Esophagus squamous epithelium (tissue), 4 donors: Measurements from ENCODE around the gene RNGTT.

ENCODE experiments used
- POLR2A ChIP-seq, 4 donors: fragments of 450-650 bp; IDR thresholded peaks; one replicate each; pipeline ENCODE4 v1.6.1; 2017; ENCODE audit warnings: antibody characterized with exemption in 4 of 4, mild to moderate bottlenecking in 4 of 4, moderate library complexity in 3 of 4
- TF ChIP-seq, protein P1 (sequence below), 6 experiments: fragments of 450-650 bp in 4 of 6; fragments of 200-600 bp in 2 of 6; sonication (generic) in 2 of 6; IDR thresholded peaks; one replicate each; pipeline ENCODE4 v1.5.1; 2016 to 2019; ENCODE audit warnings: antibody characterized with exemption in 6 of 6, mild to moderate bottlenecking in 4 of 6, moderate library complexity in 4 of 6

DNA sequence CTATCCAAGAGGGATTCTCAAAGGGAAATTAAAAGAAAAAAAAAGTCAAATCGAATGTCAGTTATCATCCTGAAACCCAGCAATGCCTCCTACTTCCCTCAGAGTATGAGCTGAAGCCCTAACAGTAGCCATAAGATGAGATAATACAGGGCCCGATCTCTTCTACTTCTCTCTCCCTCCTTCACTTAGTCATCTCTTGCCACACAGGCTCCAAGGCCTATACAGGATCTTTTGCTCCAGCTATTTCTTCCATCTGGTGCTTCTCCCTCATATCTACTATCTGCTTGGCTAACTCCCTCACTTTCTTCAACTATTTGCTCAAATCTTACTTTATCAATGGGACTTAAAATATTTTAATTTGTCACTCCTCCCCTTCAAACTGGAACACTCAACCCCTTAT, 215.3 kb downstream of the RNGTT start:
- TF ChIP-seq, protein P1, sequence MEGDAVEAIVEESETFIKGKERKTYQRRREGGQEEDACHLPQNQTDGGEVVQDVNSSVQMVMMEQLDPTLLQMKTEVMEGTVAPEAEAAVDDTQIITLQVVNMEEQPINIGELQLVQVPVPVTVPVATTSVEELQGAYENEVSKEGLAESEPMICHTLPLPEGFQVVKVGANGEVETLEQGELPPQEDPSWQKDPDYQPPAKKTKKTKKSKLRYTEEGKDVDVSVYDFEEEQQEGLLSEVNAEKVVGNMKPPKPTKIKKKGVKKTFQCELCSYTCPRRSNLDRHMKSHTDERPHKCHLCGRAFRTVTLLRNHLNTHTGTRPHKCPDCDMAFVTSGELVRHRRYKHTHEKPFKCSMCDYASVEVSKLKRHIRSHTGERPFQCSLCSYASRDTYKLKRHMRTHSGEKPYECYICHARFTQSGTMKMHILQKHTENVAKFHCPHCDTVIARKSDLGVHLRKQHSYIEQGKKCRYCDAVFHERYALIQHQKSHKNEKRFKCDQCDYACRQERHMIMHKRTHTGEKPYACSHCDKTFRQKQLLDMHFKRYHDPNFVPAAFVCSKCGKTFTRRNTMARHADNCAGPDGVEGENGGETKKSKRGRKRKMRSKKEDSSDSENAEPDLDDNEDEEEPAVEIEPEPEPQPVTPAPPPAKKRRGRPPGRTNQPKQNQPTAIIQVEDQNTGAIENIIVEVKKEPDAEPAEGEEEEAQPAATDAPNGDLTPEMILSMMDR (IDR thresholded peaks at IDR 0.05) = no peak
- no peak for TF ChIP-seq POLR2A (IDR thresholded peaks at IDR 0.05)
